Large intestine (tissue), 3 donors: Measurements from ENCODE around the gene ASTN2. TPM values are rescaled to one million over a fixed set of nuclear protein-coding genes. Genes with fewer than 3 reads are reported as not detected.

Source experiments
- DNase-seq, 2 donors: peaks; one replicate each; pipeline versions ENCODE4 v3.0.0 to v3.0.0-alpha.2; 2013
- H3K27ac ChIP-seq: one replicate; pipeline ENCODE4 v1.5.1; 2013; ENCODE audit warnings: low read length
- H3K27me3 ChIP-seq: 2 replicates; pipeline ENCODE4 v1.6.1; 2013; ENCODE audit warnings: low read length; ENCODE audit not compliant: control insufficient read depth, insufficient read depth
- H3K36me3 ChIP-seq: 2 replicates; pipeline ENCODE4 v1.6.1; 2013; ENCODE audit warnings: low read length; ENCODE audit not compliant: control insufficient read depth, insufficient read depth
- H3K4me1 ChIP-seq: one replicate; pipeline ENCODE4 v1.6.1; 2013; ENCODE audit warnings: low read length; ENCODE audit not compliant: control insufficient read depth, insufficient read depth
- H3K4me3 ChIP-seq: one replicate; pipeline ENCODE4 v1.5.1; 2013; ENCODE audit warnings: low read length
- H3K9me3 ChIP-seq: one replicate; pipeline ENCODE4 v1.6.1; 2013; ENCODE audit warnings: mild to moderate bottlenecking, low read depth, low read length, moderate library complexity; ENCODE audit not compliant: control insufficient read depth
- WGBS: methylation state at CpG from one replicate; pipeline ENCODE4 v1.1.5; 2013; ENCODE audit warnings: low lambda C conversion rate; ENCODE audit not compliant: insufficient coverage; 5-methylcytosine and 5-hydroxymethylcytosine counted together
- polyA plus RNA-seq: library from polyadenylated mRNA; unstranded; fragments of 120-200 nt; gene quantifications from one replicate; pipeline ENCODE4 v1.2.1, GENCODE V29; 2013

The ASTN2 gene
- polyA plus RNA-seq, 1 donor: 11.4 TPM

DNA sequence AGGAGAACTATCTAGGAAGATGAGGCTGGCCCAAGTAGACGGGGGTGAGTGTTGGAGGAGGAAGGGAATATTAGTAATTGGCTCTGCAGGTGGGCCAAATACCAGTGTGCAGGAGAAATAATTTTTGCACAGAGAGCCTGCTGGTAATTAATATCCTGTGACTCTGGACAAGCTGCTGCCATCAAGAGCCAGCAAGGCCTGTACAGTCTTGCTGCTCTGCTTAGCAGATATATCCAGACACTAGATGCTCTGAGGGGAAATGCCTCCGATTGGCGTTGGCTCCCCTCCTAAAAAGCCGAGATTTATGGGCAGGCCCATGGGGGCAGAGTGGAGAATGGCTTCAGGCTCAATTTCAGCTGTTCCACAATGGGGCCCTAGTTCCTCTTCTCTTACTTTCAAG is 29.6 kb upstream of the ASTN2 start:
- no CpG with 5 or more reads among the region's 4 CpGs for WGBS
- Histone ChIP-seq H3K27me3 (no peaks in the 10 kb centered on the region), H3K4me1 (no peaks in the 10 kb centered on the region), H3K27ac (no peak overlapping the region), H3K4me3 (no peak overlapping the region), H3K9me3 (no peaks in the 10 kb centered on the region), H3K36me3 (no peaks in the 10 kb centered on the region)
- no peak for DNase-seq

DNA sequence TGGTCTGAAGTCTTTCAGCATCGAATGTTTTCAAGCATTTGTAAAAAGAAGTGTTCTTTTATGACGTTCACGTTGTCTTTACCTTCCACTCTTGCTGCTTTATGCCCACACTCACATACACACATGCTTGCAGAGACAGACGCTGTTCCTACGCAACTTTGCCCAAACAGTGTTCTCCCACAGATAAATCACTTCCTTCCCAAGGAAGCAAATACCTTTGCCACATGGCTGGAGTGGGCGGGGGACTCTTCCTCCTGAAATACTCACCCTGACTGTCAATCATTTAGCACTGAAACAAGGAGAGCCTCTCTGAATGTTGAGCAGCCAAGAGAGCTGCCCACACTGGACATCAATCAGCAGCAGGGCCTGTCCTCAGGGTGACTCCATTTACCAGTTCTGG is 22.4 kb upstream of the ASTN2 start:
- 47% methylated on average over 4 of the region's 6 CpGs for WGBS

DNA sequence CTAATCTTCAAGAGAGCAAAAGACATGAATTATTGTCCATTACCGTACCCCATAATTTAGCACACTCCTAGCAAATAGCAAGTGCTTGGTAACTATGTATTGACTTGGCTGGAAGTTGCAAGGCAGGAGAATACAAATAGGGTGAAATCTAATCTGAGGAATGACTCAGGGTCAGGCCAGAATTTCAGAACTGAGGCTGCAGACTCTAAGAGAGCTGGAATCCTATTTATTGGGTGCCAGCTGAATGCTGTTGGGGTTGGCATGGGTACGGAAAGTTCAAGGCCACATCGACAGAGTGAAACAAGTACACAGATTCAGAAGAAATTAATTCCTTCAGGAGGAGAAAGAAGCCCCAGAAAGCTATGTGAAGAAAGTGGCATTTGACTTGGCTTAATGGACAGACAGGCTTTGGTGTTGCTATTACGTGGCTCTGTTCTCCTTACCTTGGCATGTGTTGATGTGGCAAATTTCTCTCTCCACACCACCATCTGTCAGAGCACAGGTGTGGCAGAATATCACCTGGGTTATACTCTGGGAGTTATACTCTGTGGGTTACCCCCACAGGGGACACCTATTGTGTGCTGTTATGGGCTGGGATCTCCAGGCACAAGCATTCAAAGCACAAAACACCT is 20.9 kb upstream of the ASTN2 start:
- Histone ChIP-seq H3K36me3 (no peaks in the 10 kb centered on the region), H3K27me3 (no peaks in the 10 kb centered on the region), H3K4me1 (no peaks in the 10 kb centered on the region), H3K27ac (no peak overlapping the region), H3K4me3 (no peak overlapping the region), H3K9me3 (no peaks in the 10 kb centered on the region)
- WGBS: 70% methylated on average over 2 of the region's 4 CpGs
- no peak for DNase-seq

More for the DNA sequence above, 22.4 kb upstream of the ASTN2 start:
- no peaks in the 10 kb centered on the region for H3K27me3 ChIP-seq
- H3K36me3 ChIP-seq: no peaks in the 10 kb centered on the region
- DNase-seq: no peak
- no peaks in the 10 kb centered on the region for H3K4me1 ChIP-seq
- H3K27ac ChIP-seq: no peak overlapping the region
- no peaks in the 10 kb centered on the region for H3K9me3 ChIP-seq
- no peak overlapping the region for H3K4me3 ChIP-seq

DNA sequence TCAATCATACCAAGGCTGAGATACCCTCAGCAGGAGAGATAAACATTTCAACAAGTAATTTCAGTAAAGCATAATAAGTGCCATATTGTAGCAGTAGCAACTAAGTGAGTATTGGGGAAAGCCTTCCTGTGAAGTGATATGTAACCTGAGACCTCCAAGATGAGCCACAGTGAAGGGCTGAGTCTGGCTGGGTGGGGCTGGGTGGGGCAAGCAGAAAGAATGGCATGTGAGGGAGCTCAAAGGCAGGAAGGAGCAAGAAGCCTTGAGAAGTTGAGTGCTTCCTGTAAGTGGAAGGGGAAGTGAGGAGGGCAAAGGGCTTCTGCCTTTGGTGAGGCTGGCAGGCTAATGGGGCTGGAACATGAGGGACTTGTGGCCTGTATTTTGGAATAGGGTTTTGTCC is 19.7 kb upstream of the ASTN2 start:
- Histone ChIP-seq H3K4me1 (no peaks in the 10 kb centered on the region), H3K9me3 (no peaks in the 10 kb centered on the region), H3K27ac (no peak overlapping the region), H3K36me3 (no peaks in the 10 kb centered on the region), H3K4me3 (no peak overlapping the region), H3K27me3 (no peaks in the 10 kb centered on the region)
- DNase-seq: no peak

DNA sequence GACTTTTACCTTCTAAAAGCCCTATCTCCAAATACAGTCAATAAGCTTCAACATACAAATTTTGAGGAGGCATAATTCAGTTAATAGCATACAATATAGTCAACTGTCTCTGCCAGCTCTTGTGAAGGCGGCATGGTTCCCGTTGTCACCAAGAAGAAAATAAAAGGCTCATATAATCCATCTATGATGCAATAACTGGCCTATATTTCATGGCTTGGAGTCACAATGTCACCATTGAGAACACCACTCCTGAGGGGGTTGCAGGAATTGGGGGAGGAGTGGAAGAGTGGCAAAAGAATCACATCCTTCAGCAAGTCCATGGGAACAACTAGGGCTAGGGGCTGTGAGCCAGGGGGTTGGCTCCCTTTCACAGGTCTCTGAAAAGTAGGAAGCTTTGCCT is 16.0 kb upstream of the ASTN2 start:
- no peaks in the 10 kb centered on the region for H3K36me3 ChIP-seq
- H3K27ac ChIP-seq: no peak overlapping the region
- no peaks in the 10 kb centered on the region for H3K4me1 ChIP-seq
- H3K9me3 ChIP-seq: no peaks in the 10 kb centered on the region
- no peaks in the 10 kb centered on the region for H3K27me3 ChIP-seq
- WGBS: no CpG with 5 or more reads among the region's 2 CpGs
- H3K4me3 ChIP-seq: no peak overlapping the region
- no peak for DNase-seq

DNA sequence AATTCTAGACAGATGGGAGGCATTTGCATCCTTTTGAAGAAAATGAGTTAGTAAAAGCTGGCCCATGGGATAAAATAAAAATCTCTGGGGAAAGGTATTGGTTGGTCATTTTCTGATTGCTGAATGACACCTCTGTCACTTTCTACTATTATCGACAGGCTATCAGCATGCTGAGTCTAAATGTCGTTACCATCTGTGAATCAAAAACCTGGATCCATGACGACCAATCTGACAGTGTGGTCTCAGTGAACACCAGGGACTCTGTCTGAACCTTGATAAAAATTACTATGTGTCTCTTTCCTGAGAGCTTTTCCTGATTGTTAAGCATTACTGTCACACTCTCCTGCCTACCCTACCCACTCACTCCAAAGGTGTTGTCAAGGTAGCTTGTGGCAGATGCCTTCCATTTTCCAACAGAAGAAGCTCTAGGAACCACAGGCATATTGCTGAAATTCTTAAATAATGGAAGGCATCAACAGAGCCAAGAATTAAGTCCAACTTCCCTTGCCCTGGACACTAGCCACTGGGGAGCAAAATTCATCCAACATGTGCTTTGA is 12.6 kb upstream of the ASTN2 start:
- Histone ChIP-seq H3K27me3 (no peaks in the 10 kb centered on the region), H3K4me3 (no peak overlapping the region), H3K27ac (no peak overlapping the region), H3K9me3 (no peaks in the 10 kb centered on the region), H3K36me3 (no peaks in the 10 kb centered on the region), H3K4me1 (no peaks in the 10 kb centered on the region)
- DNase-seq: no peak
- WGBS: no CpG with 5 or more reads among the region's 3 CpGs

DNA sequence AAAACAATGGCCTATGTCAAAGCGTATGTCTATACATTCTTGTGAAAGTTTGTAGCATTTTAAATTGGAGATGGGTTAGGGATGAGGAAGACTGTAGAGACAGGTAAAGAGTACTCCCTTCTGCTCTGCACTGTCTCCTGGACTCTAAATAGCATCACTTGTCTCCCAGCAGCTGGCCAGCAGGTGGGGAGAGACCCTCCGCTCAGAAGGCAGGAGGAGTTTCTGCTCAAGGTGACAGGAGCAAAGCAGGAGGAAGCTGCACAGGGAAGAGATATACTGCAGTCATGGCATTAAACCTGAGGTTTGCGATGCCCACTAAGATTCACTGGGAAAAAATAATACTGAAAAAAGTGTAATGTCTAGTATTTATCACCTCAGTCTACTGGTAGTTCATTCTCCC is 10.7 kb upstream of the ASTN2 start:
- Histone ChIP-seq H3K4me1 (no peaks in the 10 kb centered on the region), H3K27me3 (no peaks in the 10 kb centered on the region), H3K27ac (no peak overlapping the region), H3K4me3 (no peak overlapping the region), H3K9me3 (no peaks in the 10 kb centered on the region), H3K36me3 (no peaks in the 10 kb centered on the region)
- DNase-seq: no peak
- no CpG with 5 or more reads among the region's 3 CpGs for WGBS

DNA sequence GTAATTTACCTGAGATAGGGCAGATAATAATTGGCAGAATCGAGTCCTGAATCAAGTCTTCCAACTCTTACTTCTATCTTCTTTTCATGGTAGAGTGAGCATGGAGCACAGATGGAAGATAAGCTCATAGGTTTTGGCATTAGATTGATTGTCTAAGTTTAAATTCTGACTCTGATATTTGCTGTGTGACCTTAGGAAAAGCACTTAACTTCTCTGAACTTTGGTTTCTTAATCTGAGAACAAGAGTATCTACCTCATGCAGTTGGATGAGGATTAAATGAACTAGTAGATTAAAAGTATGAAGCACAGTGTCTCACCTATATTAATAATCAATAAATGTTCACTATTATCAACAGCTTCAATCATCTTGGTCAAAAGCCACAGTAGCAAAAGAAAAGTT is 9.4 kb upstream of the ASTN2 start:
- H3K9me3 ChIP-seq: no peaks in the 10 kb centered on the region
- no peak overlapping the region for H3K4me3 ChIP-seq
- H3K27me3 ChIP-seq: no peaks in the 10 kb centered on the region
- H3K36me3 ChIP-seq: no peaks in the 10 kb centered on the region
- no peak overlapping the region for H3K27ac ChIP-seq
- WGBS: no CpG with 5 or more reads among the region's 1 CpG
- no peaks in the 10 kb centered on the region for H3K4me1 ChIP-seq
- DNase-seq: no peak

DNA sequence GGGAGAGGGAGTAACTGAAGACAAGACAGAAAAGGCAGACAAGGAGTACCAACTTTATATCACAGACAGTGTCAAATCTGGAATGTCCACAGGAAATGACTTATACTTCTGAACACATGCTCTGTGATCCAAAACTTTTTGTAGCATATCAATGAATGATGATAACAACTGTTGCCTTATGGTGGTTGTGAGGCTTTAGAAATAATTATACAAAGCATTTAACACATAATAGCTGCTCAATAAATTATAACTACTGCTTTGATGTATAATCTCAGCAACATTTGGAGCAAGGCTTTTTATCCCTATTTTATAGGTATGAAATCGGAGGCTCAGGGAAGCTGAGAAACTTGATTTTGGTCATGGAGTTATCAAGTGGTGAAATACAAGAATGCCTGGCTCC is 3.3 kb upstream of the ASTN2 start:
- peaks cover 5% of the 10 kb centered on the region for H3K4me1 ChIP-seq
- peaks cover 39% of the 10 kb centered on the region for H3K27me3 ChIP-seq
- no peak overlapping the region for H3K27ac ChIP-seq
- no peak overlapping the region for H3K4me3 ChIP-seq
- WGBS: no CpG with 5 or more reads among the region's 1 CpG
- DNase-seq: no peak
- no peaks in the 10 kb centered on the region for H3K36me3 ChIP-seq
- H3K9me3 ChIP-seq: peaks cover 3% of the 10 kb centered on the region

DNA sequence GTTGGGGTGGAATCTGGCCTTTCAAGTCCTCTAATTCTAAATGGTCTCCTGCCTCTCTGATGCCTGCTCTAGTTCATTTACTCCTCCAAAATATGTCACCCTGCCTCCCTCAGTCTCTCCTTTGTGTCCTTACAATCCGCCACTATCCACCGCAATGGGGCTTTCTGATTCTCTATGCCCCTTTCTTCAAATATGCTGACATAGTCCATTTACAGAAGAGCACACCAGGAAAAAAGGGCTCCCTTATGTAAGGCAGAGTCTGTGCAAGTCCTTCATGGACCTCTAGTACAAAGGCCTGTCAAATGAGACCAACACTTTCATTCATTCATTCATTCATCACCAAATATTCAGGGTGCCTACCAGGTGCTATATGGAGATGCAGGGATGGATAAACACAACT is 2.0 kb upstream of the ASTN2 start:
- Histone ChIP-seq H3K4me3 (no peak overlapping the region), H3K27ac (no peak overlapping the region), H3K9me3 (peaks cover 3% of the 10 kb centered on the region), H3K4me1 (peaks cover 5% of the 10 kb centered on the region), H3K27me3 (peaks cover 52% of the 10 kb centered on the region), H3K36me3 (no peaks in the 10 kb centered on the region)
- DNase-seq: no peak
- WGBS: no CpG with 5 or more reads among the region's 2 CpGs

DNA sequence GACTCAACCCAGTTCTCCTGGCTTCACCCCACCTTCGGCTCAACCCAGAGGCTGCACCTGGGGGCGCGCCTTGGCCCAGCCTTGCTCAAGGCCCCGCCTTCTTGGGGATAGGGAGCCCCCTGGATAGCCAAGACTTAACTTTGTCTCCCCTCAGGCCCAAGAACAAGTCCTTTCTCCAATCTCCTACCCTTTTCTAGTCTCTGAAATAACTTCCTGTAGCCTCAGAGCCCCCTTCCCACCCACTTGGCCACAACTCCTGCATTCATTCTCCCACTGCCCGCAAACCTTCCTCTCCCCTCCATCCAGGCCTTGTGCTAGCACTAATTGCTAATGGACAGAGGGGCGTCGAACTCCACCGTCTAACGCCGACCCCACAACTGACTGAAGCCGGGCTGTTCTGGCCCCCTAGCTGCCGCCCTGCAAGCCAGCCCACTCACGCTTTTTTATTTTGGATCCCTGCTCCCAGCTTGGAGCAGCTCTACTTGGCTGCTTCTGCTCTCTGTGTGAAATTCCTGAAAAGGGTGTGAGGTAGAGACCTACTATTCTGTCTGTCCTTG is 579 bp upstream of the ASTN2 start:
- Histone ChIP-seq H3K27me3 (peaks cover 61% of the 10 kb centered on the region), H3K4me3 (no peak overlapping the region), H3K27ac (no peak overlapping the region), H3K9me3 (peaks cover 3% of the 10 kb centered on the region), H3K4me1 (peaks cover 5% of the 10 kb centered on the region), H3K36me3 (no peaks in the 10 kb centered on the region)
- no CpG with 5 or more reads among the region's 13 CpGs for WGBS
- DNase-seq: no peak
